Measurements from ENCODE around the gene CDHR5. TPM values are rescaled to one million over a fixed set of nuclear protein-coding genes. Genes with fewer than 3 reads are reported as not detected.

The CDHR5 gene
- polyA plus RNA-seq, 1 donor = 46.0 TPM

DNA sequence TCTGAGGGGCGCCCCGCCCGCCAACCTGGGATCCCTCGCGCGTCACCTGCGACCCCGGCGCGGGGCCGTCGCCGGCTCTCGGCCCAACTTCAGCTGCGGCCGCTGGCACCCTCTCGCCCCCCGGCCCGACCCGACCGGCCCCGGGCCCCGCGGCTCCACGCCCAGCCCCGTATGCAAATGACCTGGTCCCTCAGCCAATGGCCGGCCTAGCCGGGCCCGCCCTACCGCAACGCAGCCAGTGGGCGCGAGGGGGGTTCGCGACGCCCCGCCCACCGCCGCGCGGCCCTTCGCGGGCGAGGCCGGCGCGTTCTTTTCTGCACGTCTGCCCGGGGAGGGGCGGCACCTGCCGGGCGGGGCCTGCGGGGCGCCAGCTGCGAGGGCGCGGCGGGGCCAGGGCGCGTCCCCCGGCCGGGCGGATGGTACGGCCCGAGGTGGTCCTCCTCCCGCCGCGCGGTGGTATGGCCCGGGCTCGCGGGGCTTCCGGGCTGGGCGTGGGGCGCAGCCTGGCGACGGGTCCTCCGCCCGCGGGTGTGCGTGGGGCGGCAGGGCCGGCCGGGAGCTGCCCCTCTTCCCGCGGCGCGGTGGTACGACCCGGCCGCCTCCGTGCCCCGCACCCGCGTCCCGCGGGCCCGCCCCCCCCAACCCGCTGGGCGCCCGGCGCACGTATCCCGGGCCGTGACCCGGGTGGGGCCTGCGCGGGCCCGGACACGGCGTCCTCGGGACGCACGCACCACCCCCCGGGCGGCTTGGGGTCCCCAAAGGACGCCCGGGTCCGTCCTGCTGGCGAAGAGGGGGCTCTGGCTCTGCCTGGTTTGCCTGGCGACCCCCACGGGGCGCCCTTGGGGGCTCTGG lies 56.2 kb downstream of the CDHR5 start:
- DNase-seq = peak; percentile 91

GRCh38 chr11:567629-568292 lies 57.0 kb downstream of the CDHR5 start:
- DNase-seq = no peak

DNA sequence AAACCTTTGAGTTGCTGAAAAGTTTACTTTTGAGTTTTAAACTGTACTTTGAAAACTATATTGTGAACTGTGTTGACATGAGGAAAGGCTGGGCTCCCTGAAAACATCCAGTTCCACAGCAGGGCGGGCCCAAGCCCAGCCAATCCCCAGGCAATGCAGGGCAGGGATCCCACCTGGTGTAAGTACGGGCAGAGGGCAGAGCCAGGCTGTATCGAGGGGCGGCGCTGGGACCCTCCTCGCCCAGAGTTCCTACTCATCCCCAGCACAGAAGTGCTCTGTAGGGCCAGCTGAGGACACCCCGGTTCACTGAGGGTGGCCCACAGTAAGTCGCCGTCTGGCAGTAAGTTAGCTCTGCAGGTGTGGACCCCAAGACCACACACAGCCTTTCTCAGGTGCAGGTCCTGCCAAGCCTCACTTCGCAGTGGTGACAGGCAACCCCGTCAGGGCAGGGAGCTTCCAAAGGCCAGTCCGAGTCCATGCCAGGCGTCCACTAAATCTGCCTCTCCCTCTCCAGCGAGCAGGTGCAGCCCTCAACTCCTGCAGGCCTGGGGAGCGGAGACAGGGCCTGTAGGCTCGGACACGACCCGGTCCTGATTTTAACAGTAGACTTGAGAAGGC lies 57.6 kb downstream of the CDHR5 start:
- no peak for DNase-seq

Other genes starting within 250 kb of the CDHR5 start
- gene PKP3, start 230.7 kb downstream of the CDHR5 start, polyA plus RNA-seq (ENCODE audit: insufficient read length) = 6.6 TPM
- 38.3 TPM for gene SIGIRR, start 210.0 kb downstream of the CDHR5 start, polyA plus RNA-seq (ENCODE audit: insufficient read length)
- gene ANO9, start 182.9 kb downstream of the CDHR5 start, polyA plus RNA-seq (ENCODE audit: insufficient read length) = 10.6 TPM
- 34.8 TPM for gene PTDSS2, start 174.7 kb downstream of the CDHR5 start, polyA plus RNA-seq (ENCODE audit: insufficient read length)
- 71.2 TPM for gene RNH1, start 117.7 kb downstream of the CDHR5 start, polyA plus RNA-seq (ENCODE audit: insufficient read length)
- 37.5 TPM for gene HRAS, start 89.4 kb downstream of the CDHR5 start, polyA plus RNA-seq (ENCODE audit: insufficient read length)
- gene LRRC56, start 87.4 kb downstream of the CDHR5 start, polyA plus RNA-seq (ENCODE audit: insufficient read length) = 3.5 TPM
- gene LMNTD2, start 64.2 kb downstream of the CDHR5 start, polyA plus RNA-seq (ENCODE audit: insufficient read length) = 2.5 TPM
- 34.9 TPM for gene RASSF7, start 64.0 kb downstream of the CDHR5 start, polyA plus RNA-seq (ENCODE audit: insufficient read length)
- gene PHRF1, start 48.5 kb downstream of the CDHR5 start, polyA plus RNA-seq (ENCODE audit: insufficient read length) = 20.6 TPM
- gene IRF7, start 9.0 kb downstream of the CDHR5 start, polyA plus RNA-seq (ENCODE audit: insufficient read length) = 6.4 TPM
- 0.67 TPM for gene SCT, start 2.2 kb upstream of the CDHR5 start, polyA plus RNA-seq (ENCODE audit: insufficient read length)
- 1.1 TPM for gene DRD4, start 12.3 kb upstream of the CDHR5 start, polyA plus RNA-seq (ENCODE audit: insufficient read length)
- gene DEAF1, start 70.3 kb upstream of the CDHR5 start, polyA plus RNA-seq (ENCODE audit: insufficient read length) = 45.6 TPM
- 56.5 TPM for gene TMEM80, start 70.9 kb upstream of the CDHR5 start, polyA plus RNA-seq (ENCODE audit: insufficient read length)
- 115 TPM for gene EPS8L2, start 81.3 kb upstream of the CDHR5 start, polyA plus RNA-seq (ENCODE audit: insufficient read length)
- gene TALDO1, start 122.5 kb upstream of the CDHR5 start, polyA plus RNA-seq (ENCODE audit: insufficient read length) = 116 TPM
- gene GATD1, start 152.5 kb upstream of the CDHR5 start, polyA plus RNA-seq (ENCODE audit: insufficient read length) = 65.7 TPM
- gene CEND1, start 165.1 kb upstream of the CDHR5 start, polyA plus RNA-seq (ENCODE audit: insufficient read length) = 0.27 TPM
- 13.0 TPM for gene SLC25A22, start 173.3 kb upstream of the CDHR5 start, polyA plus RNA-seq (ENCODE audit: insufficient read length)
- gene PIDD1, start 180.3 kb upstream of the CDHR5 start, polyA plus RNA-seq (ENCODE audit: insufficient read length) = 10.1 TPM
- 855 TPM for gene RPLP2, start 185.0 kb upstream of the CDHR5 start, polyA plus RNA-seq (ENCODE audit: insufficient read length)
- gene PNPLA2, start 194.0 kb upstream of the CDHR5 start, polyA plus RNA-seq (ENCODE audit: insufficient read length) = 40.9 TPM
- 9.9 TPM for gene CRACR2B, start 203.0 kb upstream of the CDHR5 start, polyA plus RNA-seq (ENCODE audit: insufficient read length)
- 145 TPM for gene CD151, start 208.0 kb upstream of the CDHR5 start, polyA plus RNA-seq (ENCODE audit: insufficient read length)
- 71.9 TPM for gene POLR2L, start 217.6 kb upstream of the CDHR5 start, polyA plus RNA-seq (ENCODE audit: insufficient read length)
- 55.9 TPM for gene TSPAN4, start 217.9 kb upstream of the CDHR5 start, polyA plus RNA-seq (ENCODE audit: insufficient read length)

All from left kidney (tissue), 2 donors.